SK-N-SH treated with all-trans-retinoic acid at 6 μM for 48 hours (cell line): ENCODE data around the gene TMPRSS4.

Source experiments
- ATAC-seq: fragments of 200-7000 bp; cut with Tn5 transposase; 3 replicates; pipeline ENCODE4 v1.9.1; 2020; ENCODE audit warnings: mild to moderate bottlenecking, moderate library complexity
- BACH2 ChIP-seq: fragments of 250-450 bp; sonication (Bioruptor Pico); IDR thresholded peaks from 2 replicates; pipeline ENCODE4 v1.9.0; 2021; ENCODE audit warnings: mild to moderate bottlenecking, borderline replicate concordance
- CREB5 ChIP-seq: fragments of 250-450 bp; sonication (Bioruptor Pico); IDR thresholded peaks from 2 replicates; pipeline ENCODE4 v1.5.1; 2020; ENCODE audit warnings: low read depth, mild to moderate bottlenecking, moderate library complexity
- CSDC2 ChIP-seq: fragments of 250-450 bp; sonication (Bioruptor Pico); IDR thresholded peaks from 2 replicates; pipeline ENCODE4 v1.5.0; 2020; ENCODE audit warnings: mild to moderate bottlenecking, moderate library complexity
- GLIS3 ChIP-seq: fragments of 250-450 bp; sonication (Bioruptor Pico); IDR thresholded peaks from 2 replicates; pipeline ENCODE4 v1.5.0; 2020; ENCODE audit warnings: mild to moderate bottlenecking, moderate library complexity
- OSR1 ChIP-seq: fragments of 250-450 bp; sonication (Bioruptor Pico); IDR thresholded peaks from 2 replicates; pipeline ENCODE4 v1.8.0; 2022; ENCODE audit warnings: moderate library complexity, mild to moderate bottlenecking, inconsistent platforms
- PATZ1 ChIP-seq: fragments of 250-450 bp; sonication (Bioruptor Pico); IDR thresholded peaks from 2 replicates; pipeline ENCODE4 v1.8.0; 2020; ENCODE audit warnings: mild to moderate bottlenecking, moderate library complexity, borderline replicate concordance
- POU6F1 ChIP-seq: fragments of 250-450 bp; sonication (Bioruptor Pico); IDR thresholded peaks from 2 replicates; pipeline ENCODE4 v1.8.0; 2021; ENCODE audit warnings: low read depth, mild to moderate bottlenecking, moderate library complexity, borderline replicate concordance
- PPARA ChIP-seq: fragments of 250-450 bp; sonication (Bioruptor Pico); IDR thresholded peaks from 2 replicates; pipeline ENCODE4 v1.5.0; 2020; ENCODE audit warnings: mild to moderate bottlenecking, borderline replicate concordance
- SNAI2 ChIP-seq: fragments of 250-450 bp; sonication (Bioruptor Pico); IDR thresholded peaks from 2 replicates; pipeline ENCODE4 v1.5.0; 2020; ENCODE audit warnings: mild to moderate bottlenecking, moderate library complexity
- TCF4 ChIP-seq: fragments of 250-450 bp; sonication (Bioruptor Pico); IDR thresholded peaks from 2 replicates; pipeline ENCODE4 v1.8.0; 2021; ENCODE audit warnings: mild to moderate bottlenecking, moderate library complexity, borderline replicate concordance
- TOX ChIP-seq: fragments of 250-450 bp; sonication (Bioruptor Pico); IDR thresholded peaks from 2 replicates; pipeline ENCODE4 v1.8.0; 2021; ENCODE audit warnings: mild to moderate bottlenecking, moderate library complexity, borderline replicate concordance
- TSHZ2 ChIP-seq: fragments of 250-450 bp; sonication (Bioruptor Pico); IDR thresholded peaks from 2 replicates; pipeline ENCODE4 v1.5.0; 2020; ENCODE audit warnings: mild to moderate bottlenecking, moderate library complexity
- ZC3H10 ChIP-seq: fragments of 250-450 bp; sonication (Bioruptor Pico); IDR thresholded peaks from 2 replicates; pipeline ENCODE4 v1.5.1; 2021; ENCODE audit warnings: mild to moderate bottlenecking, moderate library complexity
- ZFP3 ChIP-seq: fragments of 250-450 bp; sonication (Bioruptor Pico); IDR thresholded peaks from 2 replicates; pipeline ENCODE4 v1.5.0; 2020; ENCODE audit warnings: mild to moderate bottlenecking, moderate library complexity
- ZFP30 ChIP-seq: fragments of 450-650 bp; formaldehyde crosslinking; IDR thresholded peaks from 2 replicates; pipeline ENCODE4 v1.5.0; 2022; ENCODE audit warnings: mild to moderate bottlenecking, moderate library complexity
- ZNF565 ChIP-seq: fragments of 450-650 bp; formaldehyde crosslinking; conservative IDR thresholded peaks from 2 replicates; pipeline ENCODE4 v1.5.0; 2020; ENCODE audit warnings: low read depth, mild to moderate bottlenecking, moderate library complexity
- ZNF8 ChIP-seq: fragments of 450-650 bp; formaldehyde crosslinking; IDR thresholded peaks from 2 replicates; pipeline ENCODE4 v1.5.0; 2020; ENCODE audit warnings: mild to moderate bottlenecking, moderate library complexity

TMPRSS4 gene

GRCh38 chr11:118087931-118088330 is 11.1 kb downstream of the TMPRSS4 start:
- TF ChIP-seq PATZ1 (CRISPR knock-in tag) (no peak), TSHZ2 (no peak), CSDC2 (CRISPR knock-in tag) (no peak)

GRCh38 chr11:118088531-118088930 is 11.7 kb downstream of the TMPRSS4 start:
- no peak for TF ChIP-seq TCF4 (CRISPR knock-in tag)
- TF ChIP-seq BACH2 (CRISPR knock-in tag), result no peak
- TF ChIP-seq OSR1 (CRISPR knock-in tag), result no peak
- no peak for TF ChIP-seq POU6F1 (CRISPR knock-in tag)
- TF ChIP-seq ZNF8, result no peak
- TF ChIP-seq CSDC2 (CRISPR knock-in tag), result no peak
- TF ChIP-seq SNAI2, result no peak
- no peak for TF ChIP-seq ZFP3
- TF ChIP-seq ZFP30 (CRISPR knock-in tag), result no peak
- TF ChIP-seq PATZ1 (CRISPR knock-in tag), result no peak
- no peak for TF ChIP-seq GLIS3 (CRISPR knock-in tag)
- ATAC-seq, result no peak

More at GRCh38 chr11:118087931-118088330, 11.1 kb downstream of the TMPRSS4 start:
- ATAC-seq, result no peak

GRCh38 chr11:118090545-118091162 is 13.8 kb downstream of the TMPRSS4 start:
- TF ChIP-seq PATZ1 (CRISPR knock-in tag) (no peak), CSDC2 (CRISPR knock-in tag) (no peak), TSHZ2 (no peak), OSR1 (CRISPR knock-in tag) (no peak), PPARA (CRISPR knock-in tag) (no peak), POU6F1 (CRISPR knock-in tag) (no peak), ZC3H10 (CRISPR knock-in tag) (no peak), CREB5 (CRISPR knock-in tag) (no peak), ZNF565 (no peak), ZNF8 (no peak), TOX (no peak)
- no peak for ATAC-seq
